ENCODE data around the gene SSPN. TPM values are rescaled to one million over a fixed set of nuclear protein-coding genes. Genes with fewer than 3 reads are reported as not detected.

Gene SSPN
- total RNA-seq, 4 donors from 2014 or later: 13.9 to 27.3 (median 20.1) TPM

- no peak for TF ChIP-seq CTCF (IDR thresholded peaks at IDR 0.05; ENCODE audit: low read depth)
Observed at GRCh38 chr12:26239852-26240815, 44.8 kb downstream of the SSPN start.

- TF ChIP-seq CTCF (IDR thresholded peaks at IDR 0.05; ENCODE audit: low read depth): no peak
Observed at GRCh38 chr12:26241080-26241479, 45.7 kb downstream of the SSPN start.

- TF ChIP-seq CTCF (IDR thresholded peaks at IDR 0.05; ENCODE audit: low read depth): no peak
Observed at GRCh38 chr12:26242683-26243082, 47.3 kb downstream of the SSPN start.

GRCh38 chr12:26244503-26244902 is 49.1 kb downstream of the SSPN start:
- no peak for TF ChIP-seq CTCF (IDR thresholded peaks at IDR 0.05; ENCODE audit: low read depth)

GRCh38 chr12:26245175-26245942 is 50.0 kb downstream of the SSPN start:
- no peak for TF ChIP-seq CTCF (IDR thresholded peaks at IDR 0.05; ENCODE audit: low read depth)

- no peak for TF ChIP-seq CTCF (IDR thresholded peaks at IDR 0.05; ENCODE audit: low read depth)
Observed at GRCh38 chr12:26246483-26247164, 51.3 kb downstream of the SSPN start.
